ENCODE measurements around the gene LDLRAP1. TPM values are rescaled to one million over a fixed set of nuclear protein-coding genes. Genes with fewer than 3 reads are reported as not detected.

The LDLRAP1 gene
- total and polyA plus RNA-seq, 11 donors: 9.0 to 17.4 (median 13.3) TPM

- ATAC-seq (no peak), DNase-seq (no peak)
- WGBS, 4 donors: 54 to 60% (median 56%) methylated on average over 7 to 8 of the region's 8 CpGs
- intact Hi-C loops (cut with DNase I): no loop called here
- Histone ChIP-seq H3K27ac (peak overlapping the region in 3 of 12 donors; percentile 26 to 77 (median 32)), H3K4me1 (peaks cover 0 to 57% (median 35%) of the 10 kb centered on the region in 12 donors), H3K4me3 (no peak overlapping the region), H3K9me3 (no peaks in the 10 kb centered on the region), H3K27me3 (no peaks in the 10 kb centered on the region), H3K36me3 (peaks cover 0 to 64% (median 47%) of the 10 kb centered on the region in 9 donors)
- TF ChIP-seq CTCF (IDR thresholded peaks at IDR 0.05) (no peak), POLR2A (IDR thresholded peaks at IDR 0.05) (no peak)
Measured at GRCh38 chr1:25561421-25562100, 18.2 kb downstream of the LDLRAP1 start.

- peak overlapping the region in 1 of 12 donors; percentile 41 for H3K4me3 ChIP-seq
- ATAC-seq: no peak
- H3K27ac ChIP-seq: peak overlapping the region in 3 of 12 donors; percentile 8 to 77 (median 32)
- DNase-seq: no peak
- intact Hi-C loops (cut with DNase I): no loop called here
- H3K27me3 ChIP-seq: no peaks in the 10 kb centered on the region
- TF ChIP-seq CTCF (IDR thresholded peaks at IDR 0.05) (no peak), POLR2A (IDR thresholded peaks at IDR 0.05) (no peak)
- peaks cover 0 to 58% (median 37%) of the 10 kb centered on the region in 12 donors for H3K4me1 ChIP-seq
- WGBS, 4 donors: 63 to 77% (median 69%) methylated on average over 6 to 8 of the region's 8 CpGs
- H3K9me3 ChIP-seq: no peaks in the 10 kb centered on the region
- H3K36me3 ChIP-seq: peaks cover 0 to 64% (median 48%) of the 10 kb centered on the region in 9 donors
Measured at GRCh38 chr1:25562101-25562927, 18.9 kb downstream of the LDLRAP1 start.

GRCh38 chr1:25562928-25563283, 19.5 kb downstream of the LDLRAP1 start:
- WGBS, 4 donors: 80 to 95% (median 87%) methylated on average over 9 of the region's 9 CpGs
- ATAC-seq (no peak), DNase-seq (no peak)
- peaks cover 4 to 64% (median 42%) of the 10 kb centered on the region in 12 donors for H3K4me1 ChIP-seq
- intact Hi-C loops (cut with DNase I): no loop called here
- no peak for TF ChIP-seq POLR2A (IDR thresholded peaks at IDR 0.05)
- TF ChIP-seq CTCF (IDR thresholded peaks at IDR 0.05): no peak
- peak overlapping the region in 1 of 12 donors; percentile 41 for H3K4me3 ChIP-seq
- H3K27me3 ChIP-seq: no peaks in the 10 kb centered on the region
- peaks cover 0 to 58% (median 44%) of the 10 kb centered on the region in 9 donors for H3K36me3 ChIP-seq
- H3K9me3 ChIP-seq: no peaks in the 10 kb centered on the region
- H3K27ac ChIP-seq: peak overlapping the region in 1 of 12 donors; percentile 77

Data from heart left ventricle (tissue), 16 donors.